Measurements from ENCODE around the gene ZNF343. TPM values are rescaled to one million over a fixed set of nuclear protein-coding genes. Genes with fewer than 3 reads are reported as not detected.
"Not testable (repeated sequence)": the region's sequence is repeated elsewhere in the genome, so short reads cannot be mapped to it uniquely, and the experiment has no call there.

Gene ZNF343
- total and polyA plus RNA-seq, 2 of the 8 experiments (the other 6 are each of a cell fraction or from before 2014, with no cell fraction given), result 1.8 to 5.0 TPM

GRCh38 chr20:2526218-2526583 is 17.5 kb upstream of the ZNF343 start:
- not testable (repeated sequence) for H3K4me3 ChIP-seq (ENCODE audit: extremely low read depth in 1 of 4, insufficient read depth in 2 of 4, low read depth in 3 of 4, low read length in 4 of 4); H3K9me3 ChIP-seq (ENCODE audit: insufficient read depth in 2 of 2, low read depth in 1 of 2, low read length in 1 of 2); H2BK12ac ChIP-seq (ENCODE audit: low read depth, low read length); H3K56ac ChIP-seq (replicated peaks; ENCODE audit: insufficient read length, low read depth, low read length); H3K27ac ChIP-seq (ENCODE audit: low read depth, low read length); H4K5ac ChIP-seq (ENCODE audit: insufficient read length, low read depth, low read length); FAIRE-seq; H3K18ac ChIP-seq (ENCODE audit: extremely low read depth, low read length); H3K4me2 ChIP-seq (ENCODE audit: insufficient read depth in 1 of 2, low read depth in 2 of 2, low read length in 2 of 2); H2BK120ac ChIP-seq (replicated peaks; ENCODE audit: low read depth, low read length); H2AK5ac ChIP-seq (ENCODE audit: low read depth, low read length); H3K14ac ChIP-seq (ENCODE audit: insufficient read length); H2BK5ac ChIP-seq (ENCODE audit: low read depth, low read length); H3K4ac ChIP-seq (replicated peaks; ENCODE audit: insufficient read length, low read depth, low read length); H4K8ac ChIP-seq (ENCODE audit: extremely low read depth, insufficient read depth, low read length); H2BK20ac ChIP-seq (ENCODE audit: low read length); H2AFZ ChIP-seq (ENCODE audit: low read length); H3K4me1 ChIP-seq (replicated peaks in 1 of 4; ENCODE audit: control insufficient read depth in 3 of 4, insufficient read depth in 4 of 4, low read length in 3 of 4); H4K20me1 ChIP-seq (replicated peaks in 1 of 2; ENCODE audit: control insufficient read depth in 1 of 2, insufficient read depth in 2 of 2, low read length in 2 of 2); H3K9ac ChIP-seq (replicated peaks in 1 of 4; ENCODE audit: extremely low read depth in 1 of 4, low read depth in 3 of 4, low read length in 3 of 4); H3K79me2 ChIP-seq (ENCODE audit: control insufficient read depth in 1 of 2, insufficient read depth in 2 of 2, low read length in 2 of 2); H3K36me3 ChIP-seq (ENCODE audit: control insufficient read depth in 2 of 4, insufficient read depth in 4 of 4, low read length in 3 of 4); H3K79me1 ChIP-seq (ENCODE audit: low read depth, low read length); H3K23ac ChIP-seq (ENCODE audit: insufficient read length); DNase-seq (ENCODE audit: low read depth in 1 of 2, low spot score in 2 of 2); H2BK15ac ChIP-seq (ENCODE audit: low read length); H4K91ac ChIP-seq (replicated peaks; ENCODE audit: insufficient read length, low read length); H3K23me2 ChIP-seq (ENCODE audit: low read depth, low read length)
- H3K27me3 ChIP-seq (replicated peaks in 1 of 4; ENCODE audit: control insufficient read depth in 3 of 4, extremely low read depth in 1 of 4, insufficient read depth in 3 of 4, low read length in 3 of 4), result peaks cover 4 to 44% (median 28%) of the 10 kb centered on the region in 4 experiments
- ChIA-PET POLR2A (ENCODE audit: partially characterized antibody) (interaction anchor here (1.4 kb wide), 1 partner anchor 12 kb away, joined by 4 read pairs; no protein-coding TSS in a partner anchor), CTCF (ENCODE audit: partially characterized antibody) (interaction anchor here (0.6 kb wide), 1 partner anchor 18 kb away, joined by 3 read pairs; no protein-coding TSS in a partner anchor)
- 87% methylated on average over 5 of the region's 5 CpGs; no CpG with 5 or more reads in 1 of the 2 experiments for WGBS, 2 experiments (ENCODE audit: extremely low coverage in 1 of 2, insufficient coverage in 1 of 2, insufficient read length in 1 of 2, insufficient replicate concordance in 2 of 2, low coverage in 1 of 2, low lambda C conversion rate in 2 of 2, missing lambda C conversion rate in 1 of 2)

Data from H1 (cell line).